ENCODE data around the gene PHLDB2. TPM values are rescaled to one million over a fixed set of nuclear protein-coding genes. Genes with fewer than 3 reads are reported as not detected.

Gene PHLDB2
- total RNA-seq, 1 donor from 2014 or later: 22.2 TPM

DNA sequence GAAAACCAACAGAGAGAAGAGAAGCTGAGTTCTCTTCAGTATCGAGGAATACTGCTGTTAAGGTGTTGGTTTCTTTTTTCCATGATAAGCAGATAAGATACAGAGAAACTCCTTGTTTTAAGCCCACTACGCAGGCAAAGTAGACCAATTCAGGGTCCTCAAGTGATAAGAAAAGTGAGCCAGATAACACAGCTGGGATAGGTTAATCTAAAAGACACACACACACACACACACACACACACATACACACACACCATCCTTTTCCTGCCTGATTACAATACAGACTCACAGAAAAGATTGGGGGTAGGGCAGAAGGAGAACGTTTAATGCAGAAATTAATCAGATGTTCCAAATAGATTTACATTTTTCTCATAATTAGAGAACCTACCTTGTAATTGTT, 6.5 kb upstream of the PHLDB2 start:
- ATAC-seq: no peak

DNA sequence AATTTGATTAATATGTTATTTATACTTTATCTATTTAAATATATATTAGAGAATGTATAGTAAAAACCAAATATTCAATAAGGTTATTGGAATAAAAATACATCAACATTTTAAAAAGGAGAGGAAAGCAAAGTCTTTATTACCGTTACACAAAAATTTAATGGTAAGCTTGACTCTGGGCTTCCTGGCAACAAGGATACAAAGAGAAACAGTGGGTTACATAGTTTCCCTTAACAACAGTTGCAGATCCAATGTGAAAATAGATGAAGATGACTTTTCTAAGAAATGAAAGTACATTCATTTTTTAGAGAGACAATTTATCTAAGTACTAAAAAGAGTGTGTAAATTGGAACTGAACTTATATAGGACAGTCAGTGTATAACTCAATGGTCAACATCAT, 6.0 kb upstream of the PHLDB2 start:
- no peak for ATAC-seq

DNA sequence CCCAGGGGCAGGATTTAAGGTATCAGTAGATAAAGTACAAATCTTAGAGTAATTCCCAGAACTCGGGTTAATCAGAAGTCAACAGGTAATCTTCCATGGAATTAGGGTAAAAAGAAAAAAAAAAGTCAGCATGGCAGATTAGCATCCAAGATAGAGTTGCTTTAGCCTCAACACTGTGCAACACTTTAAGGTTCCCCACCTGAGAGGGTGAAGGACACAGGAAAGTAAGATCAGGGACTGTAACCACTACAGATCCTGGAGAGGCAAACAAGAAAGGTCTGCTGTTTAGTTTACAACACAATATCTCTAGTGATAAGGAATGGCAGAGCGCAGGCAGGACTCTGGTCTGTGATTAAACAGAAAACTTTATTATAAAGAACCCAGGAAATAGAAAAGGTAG, 4.1 kb upstream of the PHLDB2 start:
- no peak for ATAC-seq

DNA sequence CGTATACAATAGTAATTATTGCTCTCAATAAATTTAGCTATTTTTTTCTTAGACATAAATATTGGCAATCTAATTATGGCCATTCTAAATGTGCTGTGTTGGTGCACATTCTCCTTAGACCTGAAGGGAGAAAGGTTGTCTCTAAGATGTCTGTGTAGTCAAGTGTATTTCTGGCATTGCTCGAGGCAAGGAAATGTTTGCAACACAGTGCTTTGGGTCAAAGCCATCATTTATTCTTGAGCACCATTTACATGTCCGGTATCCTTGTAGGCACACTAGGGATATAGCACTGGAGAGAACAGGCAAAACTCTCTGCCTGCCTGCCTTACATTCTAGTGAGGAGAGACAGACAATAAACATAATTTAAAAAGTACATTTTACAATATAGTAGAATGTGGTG, 2.6 kb upstream of the PHLDB2 start:
- ATAC-seq: no peak

DNA sequence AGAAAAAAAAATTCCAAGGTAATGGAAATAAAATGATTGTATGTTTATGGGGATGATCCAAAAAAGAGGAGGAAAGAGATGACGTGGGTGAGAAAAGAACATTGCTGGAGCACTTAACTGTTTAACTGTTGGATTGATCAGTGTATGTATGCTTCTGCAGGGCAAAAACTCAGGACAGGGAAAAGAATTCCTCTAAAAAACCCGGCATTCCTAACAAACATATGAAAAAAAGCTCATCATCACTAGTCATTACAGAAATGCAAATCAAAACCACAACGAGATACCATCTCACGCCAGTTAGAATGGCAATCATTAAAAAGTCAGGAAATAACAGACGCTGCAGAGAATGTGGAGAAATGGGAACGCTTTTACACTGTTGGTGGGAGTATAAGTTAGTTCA, 1.6 kb upstream of the PHLDB2 start:
- ATAC-seq: no peak

DNA sequence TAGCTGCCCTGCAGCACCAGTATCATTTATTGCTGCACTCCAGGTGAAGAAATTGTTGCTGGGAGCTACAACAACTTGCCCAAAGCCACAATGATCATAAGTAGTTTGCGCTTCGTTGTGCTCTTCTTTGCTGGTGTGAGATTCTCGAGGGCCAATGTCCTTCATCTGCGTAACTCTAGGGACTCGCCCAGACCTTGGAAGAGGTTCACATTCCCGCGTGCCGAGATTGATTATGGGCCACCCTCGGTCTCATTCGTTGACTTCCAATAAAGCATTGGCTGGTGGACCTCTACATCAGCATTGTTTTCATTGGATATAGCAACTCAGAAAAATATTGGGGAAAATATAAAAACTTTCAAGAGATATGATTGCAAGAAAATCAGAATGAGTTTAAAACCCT, 423 bp upstream of the PHLDB2 start:
- ATAC-seq: no peak

DNA sequence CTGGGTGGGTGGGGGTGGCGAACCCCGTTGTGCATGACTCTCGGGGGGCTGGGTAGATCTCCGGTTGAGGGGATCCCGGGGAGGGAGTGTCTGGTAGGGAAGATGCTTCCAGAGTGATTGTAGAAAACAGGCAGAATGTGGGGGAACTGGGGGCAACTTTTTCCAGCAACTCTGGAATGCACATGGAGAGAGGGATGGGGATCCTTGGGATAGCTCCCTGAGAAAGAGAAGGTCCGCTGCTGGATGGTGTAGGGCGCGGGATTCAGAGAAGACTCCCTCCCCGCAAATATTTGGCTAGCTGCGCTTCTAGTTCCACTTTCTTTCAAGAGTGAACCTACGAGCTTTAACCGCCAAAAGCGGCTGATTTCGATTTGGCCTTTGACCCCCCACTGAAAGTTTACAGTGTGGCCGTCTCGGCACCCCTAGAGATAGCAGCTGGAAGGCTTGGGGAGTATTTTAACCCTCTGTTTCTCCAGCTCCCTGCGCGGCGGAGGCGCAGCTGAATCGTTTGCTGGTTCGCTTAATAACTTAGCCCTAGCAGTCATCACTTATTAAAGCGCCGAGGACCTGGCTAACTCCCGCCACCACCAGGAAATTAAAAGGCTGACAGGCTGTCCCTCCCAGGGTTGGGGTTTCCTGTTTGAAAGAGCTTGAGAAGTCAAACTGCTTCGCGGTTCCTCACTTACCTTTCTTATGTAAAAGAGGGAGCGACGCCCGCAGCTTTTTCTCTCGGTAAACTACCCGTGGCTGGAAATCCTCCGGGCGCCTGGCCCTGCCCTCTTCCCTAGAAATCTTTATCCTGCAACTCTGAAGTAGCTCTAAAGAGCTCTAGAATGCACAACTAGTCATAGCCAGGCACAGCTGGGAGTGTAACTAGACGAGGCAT, 1.2 kb downstream of the PHLDB2 start:
- peak; percentile 88 for ATAC-seq

DNA sequence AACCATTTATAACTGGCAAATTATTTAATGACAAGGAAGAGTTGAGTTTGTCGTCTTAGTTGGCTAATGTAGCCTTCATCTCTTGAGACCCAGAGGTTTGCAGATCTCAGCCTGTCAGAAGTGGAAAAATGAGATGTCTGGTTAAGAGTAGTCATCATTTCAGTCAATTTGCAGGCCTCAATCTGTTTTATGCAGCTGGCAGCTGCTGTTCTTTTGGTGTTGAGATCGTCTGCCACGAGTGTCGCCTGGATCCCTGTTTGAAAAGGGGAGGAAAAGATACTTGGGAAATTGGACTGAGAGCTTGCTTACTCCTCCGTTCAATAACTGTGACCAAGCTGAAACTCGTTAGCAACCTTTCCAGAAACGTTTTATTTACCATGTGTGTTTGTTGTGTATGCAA, 2.3 kb downstream of the PHLDB2 start:
- no peak for ATAC-seq

DNA sequence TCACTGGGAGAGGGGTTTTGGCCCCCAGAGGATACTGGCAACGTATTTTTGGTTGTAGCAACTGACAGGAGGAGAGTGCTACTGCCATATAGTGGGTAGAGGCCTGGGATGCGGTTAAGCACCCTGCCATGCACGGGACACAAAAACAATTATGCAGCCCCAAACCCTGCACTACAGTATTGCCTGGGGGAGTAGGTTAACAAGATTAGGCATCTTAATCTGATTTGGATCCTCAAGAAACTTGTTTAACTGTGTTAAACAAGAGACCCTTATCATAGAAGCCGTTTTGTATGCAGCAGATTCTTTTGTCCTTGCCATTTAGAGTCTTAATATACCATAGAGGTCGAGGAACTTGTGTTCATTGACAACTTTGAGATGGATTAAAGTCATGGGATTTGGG, 3.4 kb downstream of the PHLDB2 start:
- no peak for ATAC-seq

DNA sequence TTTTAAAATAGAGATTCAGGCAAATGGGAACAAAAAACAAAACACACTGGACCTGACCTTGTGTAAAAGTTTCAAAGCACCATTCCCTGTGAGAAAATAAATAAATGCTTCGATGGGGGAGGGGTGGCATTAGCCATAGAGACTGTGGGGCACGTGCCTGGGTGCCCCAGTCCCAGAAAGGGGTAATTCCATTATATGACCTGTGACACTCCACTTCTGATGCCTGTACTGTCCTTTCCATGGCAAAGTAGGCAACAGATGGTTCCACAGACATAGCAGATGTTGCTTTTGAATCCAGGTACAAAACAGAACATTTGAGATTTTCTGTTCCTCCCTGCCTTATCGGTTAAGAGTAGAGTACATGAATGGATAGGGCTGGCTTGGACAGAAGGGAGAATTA, 3.9 kb downstream of the PHLDB2 start:
- no peak for ATAC-seq

DNA sequence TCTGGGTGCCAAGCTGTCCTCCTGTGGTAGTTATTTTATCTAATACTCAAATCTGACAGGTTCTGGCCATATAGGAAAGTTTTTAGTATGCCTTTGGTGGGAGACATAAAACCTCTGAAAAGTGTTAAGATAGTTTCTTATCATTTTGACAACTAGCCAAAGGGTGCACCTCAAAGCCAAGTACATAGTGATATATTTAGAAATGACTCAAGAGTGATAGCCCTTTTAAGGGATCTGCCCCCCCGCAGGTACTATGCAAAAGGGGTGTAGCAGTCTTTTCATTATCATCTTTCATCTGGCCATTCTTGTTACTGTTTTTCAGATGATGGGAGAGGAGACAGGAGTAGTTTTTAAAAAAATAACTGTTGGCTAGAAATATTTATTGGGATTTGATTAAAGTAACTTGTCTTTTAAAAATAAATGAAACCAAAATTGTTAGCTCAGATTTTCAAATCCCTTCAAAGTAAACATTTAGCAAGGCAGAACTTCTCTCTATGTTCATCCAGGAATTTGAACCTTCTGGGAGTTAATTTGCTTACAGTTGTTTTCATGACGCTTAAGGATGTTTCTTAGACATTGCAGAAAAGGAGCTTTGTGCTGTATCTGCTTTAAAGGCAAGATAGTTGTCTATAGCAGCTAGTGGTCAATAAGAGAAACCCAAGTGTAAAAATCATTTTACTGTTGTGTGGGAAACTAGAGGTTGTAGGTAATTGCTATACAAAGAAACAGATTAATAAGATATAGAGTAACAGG, 5.1 kb downstream of the PHLDB2 start:
- ATAC-seq: no peak

DNA sequence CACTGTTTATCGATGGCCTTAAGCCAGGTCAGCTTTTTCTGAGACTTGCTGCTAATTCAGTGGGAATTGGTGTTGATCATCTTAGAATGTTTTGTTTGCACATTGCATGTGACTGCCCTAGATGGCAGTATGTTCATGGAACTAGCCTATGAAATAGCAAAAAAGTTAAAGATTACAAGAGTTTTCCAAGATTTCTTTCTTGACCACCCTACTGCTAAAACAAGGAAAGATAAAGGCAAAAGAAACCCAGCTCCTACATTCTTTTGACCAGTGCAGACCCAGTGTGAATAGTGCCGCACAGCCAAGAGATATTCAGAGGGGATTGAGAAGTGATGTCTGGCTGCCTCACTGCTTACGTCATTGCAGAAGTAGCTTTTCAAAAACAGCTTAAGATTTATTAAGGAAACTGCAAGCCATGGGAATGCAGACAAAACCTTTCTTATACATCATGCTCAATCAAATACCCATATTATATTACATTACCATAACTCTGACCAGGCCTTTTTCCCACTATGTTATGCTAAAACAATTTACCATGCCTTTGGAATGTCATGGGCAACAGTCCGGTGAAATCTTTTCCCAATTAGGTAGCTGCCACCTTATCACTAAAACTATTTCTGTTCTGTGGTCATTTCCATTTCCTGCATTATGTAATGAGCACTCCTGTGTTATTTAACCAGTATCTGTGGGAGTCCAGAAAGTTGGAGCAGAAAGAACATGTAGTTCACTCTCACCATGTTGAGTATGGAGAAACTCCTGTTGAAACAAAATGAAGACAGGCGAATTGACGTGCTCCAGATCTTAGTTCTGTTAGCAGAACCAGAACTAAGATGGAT, 6.0 kb downstream of the PHLDB2 start:
- ATAC-seq: no peak

DNA sequence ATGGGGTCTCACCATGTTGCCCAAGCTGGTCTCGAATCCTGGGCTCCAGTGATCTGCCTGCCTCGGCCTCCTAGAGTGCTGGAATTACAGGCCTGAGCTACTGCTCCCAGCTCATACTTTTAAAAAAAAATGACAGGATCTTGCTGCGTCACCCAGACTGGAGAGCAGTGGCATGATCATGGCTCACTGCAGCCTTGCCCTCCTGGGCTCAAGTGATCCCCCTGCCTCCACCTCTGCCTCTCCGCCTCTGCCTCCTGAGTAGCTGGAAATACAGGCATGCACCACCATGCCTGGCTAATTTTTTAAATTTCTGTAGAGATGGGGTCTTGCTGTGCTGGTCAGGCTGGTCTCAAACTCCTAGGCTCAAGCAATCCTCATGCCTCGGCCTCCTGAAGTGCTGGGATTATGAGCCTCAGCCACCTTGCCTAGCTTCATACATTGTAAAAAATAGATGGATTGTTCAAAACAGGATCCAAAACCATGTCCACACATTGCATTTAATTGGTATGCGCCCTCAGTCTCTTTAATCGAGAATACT, 8.9 kb downstream of the PHLDB2 start:
- no peak for ATAC-seq

DNA sequence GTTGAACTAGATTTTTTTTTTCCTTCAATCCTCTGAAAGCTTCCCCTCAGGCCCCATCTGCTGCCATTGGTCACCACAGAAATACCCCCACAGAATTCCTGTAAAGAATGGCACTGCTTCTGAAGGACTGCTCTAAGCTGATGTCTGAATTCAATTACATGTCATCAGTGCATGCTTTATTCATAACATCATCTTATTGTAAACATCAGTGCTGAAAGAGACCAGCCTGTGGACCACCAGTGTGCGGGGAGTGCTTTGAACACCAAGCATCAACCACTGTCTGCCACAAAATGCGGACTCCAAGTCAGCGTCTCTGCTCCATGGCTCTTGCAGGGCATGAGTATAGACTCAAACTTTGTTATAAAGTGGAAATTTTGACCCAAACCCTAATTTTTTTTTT, 11.6 kb downstream of the PHLDB2 start:
- no peak for ATAC-seq

DNA sequence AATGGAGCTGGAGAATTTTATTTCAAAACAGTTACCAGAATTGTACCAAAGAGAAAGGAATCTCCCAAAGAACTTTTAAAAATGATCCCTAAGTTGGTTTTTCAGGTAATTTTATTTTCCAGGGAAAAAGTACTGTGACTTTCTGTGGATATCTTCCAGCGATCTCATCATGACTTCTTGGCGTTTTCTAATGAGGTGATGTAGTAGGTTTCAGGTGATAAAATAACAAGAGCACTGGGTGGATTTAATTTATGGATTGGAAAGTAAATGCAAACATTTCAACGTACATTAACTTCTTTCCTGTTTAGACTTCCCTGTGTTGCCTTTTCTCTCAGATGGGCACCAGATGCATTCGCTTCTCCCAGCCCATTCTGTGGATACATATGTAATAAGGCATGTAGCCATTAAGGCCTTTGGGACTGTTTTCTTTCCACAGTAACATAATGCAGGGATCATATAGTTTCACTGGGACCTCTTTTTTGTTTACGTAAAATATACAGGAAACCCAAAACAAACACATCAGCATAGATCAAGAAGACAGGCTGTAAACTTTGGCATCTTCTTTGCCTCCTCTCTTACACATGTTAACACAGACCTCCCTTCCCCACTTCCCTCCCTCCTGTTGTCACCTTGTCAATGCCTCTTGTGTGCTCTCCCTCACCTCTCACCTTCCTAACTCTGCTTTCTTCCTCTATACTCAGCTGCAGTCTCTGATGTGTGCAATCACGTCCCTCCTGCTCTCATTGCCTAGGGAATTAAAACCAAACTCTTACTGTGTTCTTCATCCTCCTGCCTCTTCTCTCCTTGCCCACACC, 13.0 kb downstream of the PHLDB2 start:
- ATAC-seq: no peak

DNA sequence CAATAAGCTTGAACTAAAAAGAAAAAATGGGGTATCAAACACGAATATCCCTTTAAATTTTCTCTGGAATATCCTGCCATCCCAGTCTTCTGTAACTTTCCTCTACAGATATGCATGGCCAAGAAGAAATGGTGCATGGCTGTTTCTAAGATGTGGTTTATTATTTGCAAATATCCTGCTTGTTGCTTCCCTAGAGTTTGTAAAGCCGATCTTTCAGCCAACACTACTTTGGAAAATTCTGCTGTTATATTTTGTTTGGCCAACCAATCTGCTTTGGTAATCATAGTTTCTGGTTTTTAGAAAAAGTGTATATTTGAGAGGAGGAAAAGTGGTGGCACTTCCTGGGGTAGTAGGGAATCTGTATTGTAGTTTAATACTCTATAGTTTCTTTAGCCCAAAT, 13.9 kb downstream of the PHLDB2 start:
- no peak for ATAC-seq

DNA sequence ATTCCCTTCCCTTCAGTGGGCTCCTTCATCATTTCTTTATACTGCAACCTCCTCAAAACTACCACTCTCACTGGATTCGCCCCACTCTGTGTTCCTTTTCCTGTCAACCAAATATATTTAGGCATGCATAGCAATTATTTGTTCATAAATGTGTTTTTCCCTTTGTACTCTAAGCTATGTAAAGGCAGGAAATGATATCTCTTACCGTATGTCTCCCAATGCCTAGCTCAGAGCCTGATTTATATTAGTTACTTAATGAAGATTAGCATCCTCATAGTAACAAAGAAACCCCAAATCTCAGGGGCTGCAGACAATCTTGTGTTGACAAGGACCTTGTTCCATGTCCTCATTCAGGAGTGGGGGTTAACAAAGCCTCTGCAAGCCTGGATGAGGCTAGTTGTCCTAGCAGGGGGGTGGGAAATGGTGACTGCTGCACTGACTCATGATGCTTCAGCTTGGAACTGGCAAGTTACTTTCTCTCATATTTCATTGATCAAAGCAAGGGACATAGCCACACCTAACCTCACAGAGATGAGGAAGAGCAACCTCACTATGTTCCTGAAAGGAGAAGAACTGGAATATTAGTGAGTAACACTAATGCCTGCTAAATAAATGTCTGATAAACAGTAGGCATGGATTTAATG, 15.2 kb downstream of the PHLDB2 start:
- peak; percentile 69 for ATAC-seq

DNA sequence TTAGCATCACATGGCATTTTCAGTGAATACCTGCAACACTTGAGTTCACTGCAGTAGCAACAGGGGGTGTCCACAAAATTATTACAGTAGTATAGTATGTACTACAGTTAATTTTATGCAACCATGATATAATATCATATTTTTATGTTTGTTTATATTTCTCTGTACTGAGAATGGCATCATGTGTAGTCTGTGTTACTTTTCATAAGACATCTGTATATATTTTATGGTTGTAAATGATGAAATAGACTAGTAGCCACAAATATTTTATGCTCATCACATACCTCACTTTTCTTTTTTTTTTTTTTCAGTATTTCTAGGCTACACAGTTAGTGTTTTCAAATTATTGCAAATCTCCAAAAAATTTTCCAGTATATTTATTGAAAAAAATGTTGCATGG, 22.4 kb downstream of the PHLDB2 start:
- ATAC-seq: no peak

DNA sequence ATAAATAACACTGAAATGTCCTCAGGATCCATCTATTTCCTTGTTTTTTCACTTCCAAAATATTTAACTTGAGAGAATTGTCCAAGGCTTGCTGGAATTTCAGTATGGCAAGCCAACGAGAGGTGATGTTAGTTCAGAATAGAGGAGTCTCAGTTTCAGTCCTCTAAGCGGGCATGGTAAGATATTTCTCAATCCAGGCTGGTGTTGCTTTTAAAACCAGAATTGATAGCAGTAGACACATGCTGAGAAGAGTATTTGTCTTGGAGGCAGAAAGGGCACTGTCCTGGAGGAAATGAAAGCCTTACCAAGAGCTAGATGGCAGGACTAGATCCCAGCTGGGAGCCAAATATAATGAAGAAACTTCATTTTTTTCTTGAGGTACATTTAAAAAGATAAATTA, 23.1 kb downstream of the PHLDB2 start:
- ATAC-seq: no peak

DNA sequence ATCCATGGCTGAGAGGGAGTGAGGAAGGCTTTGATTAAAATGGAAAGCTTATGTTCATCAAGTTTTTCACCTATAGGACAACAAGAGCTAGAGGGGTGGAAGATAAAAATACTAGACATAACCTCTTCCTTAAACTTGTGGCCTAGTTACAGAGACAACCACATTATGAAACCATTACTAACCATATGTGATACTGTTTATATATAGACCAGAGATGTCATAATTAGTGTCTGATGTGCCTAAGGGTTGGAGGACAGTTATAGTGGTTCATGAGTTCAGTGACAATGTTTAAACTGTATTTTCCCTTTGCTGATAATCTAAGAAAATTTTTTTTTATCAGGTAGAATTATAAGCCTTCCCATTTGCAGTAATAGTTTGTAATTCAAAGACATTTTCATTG, 23.7 kb downstream of the PHLDB2 start:
- ATAC-seq: no peak

DNA sequence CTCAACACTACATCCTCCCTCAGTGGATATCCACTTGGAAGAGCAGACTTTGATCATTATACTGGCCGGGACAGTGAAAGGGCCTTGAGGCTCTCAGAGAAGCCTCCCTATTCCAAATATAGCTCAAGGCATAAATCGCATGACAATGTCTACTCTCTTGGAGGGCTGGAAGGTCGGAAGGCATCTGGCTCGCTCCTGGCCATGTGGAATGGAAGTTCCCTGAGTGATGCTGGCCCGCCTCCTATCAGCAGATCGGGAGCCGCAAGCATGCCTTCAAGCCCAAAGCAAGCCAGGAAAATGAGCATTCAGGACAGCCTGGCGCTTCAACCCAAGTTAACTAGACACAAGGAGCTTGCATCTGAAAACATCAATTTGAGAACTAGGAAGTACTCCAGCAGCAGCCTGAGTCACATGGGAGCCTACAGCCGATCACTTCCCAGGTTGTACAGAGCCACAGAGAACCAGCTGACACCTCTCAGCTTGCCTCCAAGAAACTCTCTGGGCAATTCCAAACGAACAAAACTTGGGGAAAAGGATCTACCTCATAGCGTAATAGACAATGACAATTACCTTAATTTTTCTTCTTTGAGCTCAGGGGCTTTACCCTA, 25.4 kb downstream of the PHLDB2 start:
- no peak for ATAC-seq

Measured in esophagus mucosa (tissue), 1 donor.